Measurements from ENCODE around the gene GNB1. TPM values are rescaled to one million over a fixed set of nuclear protein-coding genes. Genes with fewer than 3 reads are reported as not detected.

GNB1 gene
- total and polyA plus RNA-seq, 9 of the 15 experiments (the other 6 are each of a cell fraction or from before 2014, with no cell fraction given): 34.3 to 388 (median 114) TPM

DNA sequence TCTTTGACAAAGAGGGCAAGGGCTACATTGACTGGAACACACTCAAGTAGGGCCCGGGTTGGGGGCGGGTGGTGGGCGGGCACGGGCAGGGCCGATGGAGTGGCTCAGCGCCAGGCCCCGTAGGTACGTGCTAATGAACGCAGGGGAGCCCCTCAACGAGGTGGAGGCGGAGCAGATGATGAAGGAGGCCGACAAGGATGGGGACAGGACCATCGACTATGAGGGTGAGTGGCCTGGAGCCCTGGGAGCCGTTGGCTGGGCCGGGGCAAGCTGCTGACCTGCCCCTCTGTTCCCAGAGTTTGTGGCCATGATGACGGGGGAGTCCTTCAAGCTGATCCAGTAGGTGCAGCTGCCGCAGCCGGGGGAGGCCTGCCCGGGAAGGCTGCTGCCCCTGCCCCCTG lies 26.0 kb upstream of the GNB1 start:
- ChIA-PET CTCF (ENCODE audit: low intra/inter-chr PET ratio) (no interaction called here), POLR2A (interaction anchor here (0.6 to 1.5 kb wide), 2 partner anchors 9 to 77 kb away, joined by 3 to 5 read pairs; no protein-coding TSS in a partner anchor)
- WGBS (ENCODE audit: insufficient coverage, low coverage, missing lambda C conversion rate): 59% methylated on average over 8 of the region's 19 CpGs
- no peak overlapping the region for H3K4me3 ChIP-seq
- no peaks in the 10 kb centered on the region; a peak in 1 of 5 replicates for H3K27me3 ChIP-seq (ENCODE audit: control insufficient read depth in 2 of 2, insufficient read depth in 2 of 2, low read length in 2 of 2)
- DNase-seq (ENCODE audit: extremely low read depth in 1 of 4, low spot score in 3 of 4): no peak
- FAIRE-seq: no peak
- intact Hi-C loops (cut with micrococcal nuclease): no loop called here
- TF ChIP-seq ZNF23 (CRISPR knock-in tag; IDR thresholded peaks at IDR 0.05) (no peak), OTX1 (CRISPR knock-in tag; IDR thresholded peaks at IDR 0.05) (no peak), PHTF2 (CRISPR knock-in tag; IDR thresholded peaks at IDR 0.05) (no peak), HNRNPK (IDR thresholded peaks at IDR 0.05; ENCODE audit: low read depth, low read length, poor library complexity, severe bottlenecking) (no peak)
- no peak overlapping the region for H3K27ac ChIP-seq (ENCODE audit: extremely low read depth, low read depth, low read length)
- no peaks in the 10 kb centered on the region for H3K79me2 ChIP-seq (ENCODE audit: control insufficient read depth, insufficient read depth, low read length)
- H3K9me3 ChIP-seq (replicated peaks; ENCODE audit: control insufficient read depth, insufficient read depth, low read depth, low read length): no peaks in the 10 kb centered on the region
- H3K9me1 ChIP-seq (ENCODE audit: control insufficient read depth, insufficient read depth, low read length): no peaks in the 10 kb centered on the region
- no peak for ATAC-seq
- H3K4me2 ChIP-seq (ENCODE audit: insufficient read depth, low read length): no peak overlapping the region
- no peak overlapping the region for H3K9ac ChIP-seq (ENCODE audit: insufficient read depth in 1 of 2, low read depth in 2 of 2, low read length in 2 of 2)
- in situ Hi-C loops (cut with MboI): loop anchor here (10.0 kb wide), 1 partner anchor 552 kb away; no protein-coding TSS in a partner anchor
- peaks cover 9 to 70% of the 10 kb centered on the region in 2 experiments; a peak in 4 of 5 replicates for H3K4me1 ChIP-seq (replicated peaks in 1 of 2; ENCODE audit: control insufficient read depth in 2 of 2, insufficient read depth in 2 of 2, low read length in 2 of 2)
- no peak overlapping the region for H2AFZ ChIP-seq (ENCODE audit: low read depth, low read length)
- H4K20me1 ChIP-seq (replicated peaks; ENCODE audit: control insufficient read depth, insufficient read depth, low read length): 0 out of 2 replicates have a peak, but pooled peaks cover 4% of the 10 kb centered on the region
- no peaks in the 10 kb centered on the region for H3K36me3 ChIP-seq (ENCODE audit: control insufficient read depth, insufficient read depth, low read length)
- BruUV-seq (replicated peaks): no TSS peak
